ENCODE results near the gene TNNC1.

The TNNC1 gene

DNA sequence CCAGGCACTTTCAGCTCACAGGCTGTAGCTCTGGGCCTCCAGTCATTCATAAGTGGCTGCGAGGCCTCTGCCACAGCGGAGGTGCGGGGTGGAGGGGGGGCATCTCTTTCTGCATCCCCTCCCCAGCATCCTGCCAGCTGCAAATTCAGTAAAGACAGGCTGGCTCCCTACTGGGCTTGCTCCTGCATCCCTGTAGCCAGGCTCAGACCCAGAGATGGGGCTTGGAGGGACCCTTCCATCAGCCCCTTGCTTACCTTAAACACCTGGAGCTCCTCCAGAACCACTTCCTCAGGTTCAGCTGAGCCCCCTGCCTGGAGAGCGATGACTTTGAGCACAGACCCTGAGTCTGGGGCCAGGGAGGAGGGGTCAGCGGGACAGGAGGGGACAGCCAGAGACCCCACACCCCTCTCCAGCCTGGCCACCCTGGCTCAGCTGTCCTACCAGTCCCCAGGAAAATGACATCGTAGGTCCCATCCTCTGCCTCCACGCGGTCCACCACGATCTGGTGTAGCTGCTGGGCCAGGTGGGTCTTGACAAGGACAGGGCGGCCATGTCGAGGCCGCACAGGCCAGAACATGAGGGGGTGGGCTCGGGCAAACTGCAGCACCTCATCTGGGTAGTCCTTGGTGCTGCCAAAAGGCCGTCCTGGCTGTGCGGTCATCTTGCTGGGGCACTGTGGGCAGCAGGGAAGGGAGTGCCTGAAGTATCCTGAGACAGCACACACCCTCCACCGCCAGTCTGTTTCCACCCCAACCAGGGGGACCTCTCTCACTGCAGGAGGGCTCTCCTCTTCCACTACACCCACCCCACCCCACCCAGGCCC, 14.2 kb downstream of the TNNC1 start:
- no peak for DNase-seq (ENCODE audit: extremely low read depth, insufficient read length)
- H3K36me3 ChIP-seq (ENCODE audit: control insufficient read depth, insufficient read depth, low read length) = no peaks in the 10 kb centered on the region
- H3K4me3 ChIP-seq (replicated peaks; ENCODE audit: low read depth, low read length) = no peak overlapping the region
- H3K27me3 ChIP-seq (replicated peaks; ENCODE audit: control insufficient read depth, insufficient read depth, low read length) = no peaks in the 10 kb centered on the region
- TF ChIP-seq, protein P1, sequence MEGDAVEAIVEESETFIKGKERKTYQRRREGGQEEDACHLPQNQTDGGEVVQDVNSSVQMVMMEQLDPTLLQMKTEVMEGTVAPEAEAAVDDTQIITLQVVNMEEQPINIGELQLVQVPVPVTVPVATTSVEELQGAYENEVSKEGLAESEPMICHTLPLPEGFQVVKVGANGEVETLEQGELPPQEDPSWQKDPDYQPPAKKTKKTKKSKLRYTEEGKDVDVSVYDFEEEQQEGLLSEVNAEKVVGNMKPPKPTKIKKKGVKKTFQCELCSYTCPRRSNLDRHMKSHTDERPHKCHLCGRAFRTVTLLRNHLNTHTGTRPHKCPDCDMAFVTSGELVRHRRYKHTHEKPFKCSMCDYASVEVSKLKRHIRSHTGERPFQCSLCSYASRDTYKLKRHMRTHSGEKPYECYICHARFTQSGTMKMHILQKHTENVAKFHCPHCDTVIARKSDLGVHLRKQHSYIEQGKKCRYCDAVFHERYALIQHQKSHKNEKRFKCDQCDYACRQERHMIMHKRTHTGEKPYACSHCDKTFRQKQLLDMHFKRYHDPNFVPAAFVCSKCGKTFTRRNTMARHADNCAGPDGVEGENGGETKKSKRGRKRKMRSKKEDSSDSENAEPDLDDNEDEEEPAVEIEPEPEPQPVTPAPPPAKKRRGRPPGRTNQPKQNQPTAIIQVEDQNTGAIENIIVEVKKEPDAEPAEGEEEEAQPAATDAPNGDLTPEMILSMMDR (IDR thresholded peaks at IDR 0.05; ENCODE audit: insufficient read depth, low read length, poor library complexity, severe bottlenecking) = no peak

DNA sequence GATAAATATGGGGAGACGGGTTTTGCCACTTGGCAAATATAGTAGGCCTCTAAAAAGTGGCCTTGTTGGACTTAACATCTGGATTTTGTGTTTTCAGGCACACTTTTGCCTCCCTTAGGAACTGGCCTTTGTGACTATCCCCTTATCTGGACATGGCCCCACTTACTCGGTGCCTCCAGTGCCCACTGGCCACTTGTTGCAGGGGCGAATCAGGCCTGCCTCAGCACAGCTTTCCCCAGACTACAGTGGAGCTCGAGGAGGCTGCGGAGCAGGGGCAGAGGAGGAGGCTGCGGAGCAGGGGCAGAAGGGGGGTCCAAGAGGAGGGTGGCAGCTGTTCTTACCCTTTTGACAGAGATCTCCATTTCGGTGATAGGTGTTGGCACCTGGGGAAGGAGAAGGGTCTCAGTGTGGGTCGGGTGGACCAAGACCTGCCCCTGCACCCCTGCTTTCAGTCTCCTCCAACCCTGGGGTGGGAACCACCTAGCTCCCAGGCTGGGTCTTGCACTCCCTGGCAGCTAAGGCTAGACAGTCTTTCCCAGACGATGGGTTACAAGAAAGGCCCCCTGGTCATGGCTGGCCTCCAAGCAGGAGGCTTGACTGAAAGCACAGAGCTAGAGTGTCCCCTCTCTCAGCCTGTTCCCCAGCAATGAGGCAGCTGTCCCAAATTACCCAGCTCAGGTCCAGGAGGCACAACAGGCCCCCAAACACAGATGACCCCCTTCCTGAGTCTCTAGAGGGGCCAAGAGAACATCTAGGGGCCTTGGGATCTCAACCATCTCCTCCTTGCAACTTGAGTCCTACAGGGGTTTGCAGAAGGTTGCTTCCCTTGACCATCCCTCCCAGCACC, 15.0 kb downstream of the TNNC1 start:
- TF ChIP-seq, protein P1 (IDR thresholded peaks at IDR 0.05; ENCODE audit: insufficient read depth, low read length, poor library complexity, severe bottlenecking) = no peak
- DNase-seq (ENCODE audit: extremely low read depth, insufficient read length) = no peak
- no peak overlapping the region for H3K4me3 ChIP-seq (replicated peaks; ENCODE audit: low read depth, low read length)

DNA sequence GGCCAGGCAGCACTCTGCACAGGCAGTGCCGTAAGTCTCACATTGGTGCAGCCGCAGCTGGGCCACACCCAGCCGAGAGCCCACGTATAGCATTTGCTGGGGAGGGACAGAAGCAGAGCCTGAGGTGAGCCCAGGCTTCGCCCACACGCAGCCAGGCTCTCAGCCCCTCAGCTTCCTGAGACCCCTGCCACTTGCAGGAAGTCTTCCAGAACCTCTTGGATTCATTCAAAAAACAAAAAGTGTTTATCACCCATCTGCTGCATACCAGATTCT, 15.8 kb downstream of the TNNC1 start:
- no peaks in the 10 kb centered on the region for H3K27me3 ChIP-seq (replicated peaks; ENCODE audit: control insufficient read depth, insufficient read depth, low read length)
- no peaks in the 10 kb centered on the region for H3K36me3 ChIP-seq (ENCODE audit: control insufficient read depth, insufficient read depth, low read length)
- DNase-seq (ENCODE audit: extremely low read depth, insufficient read length) = no peak
- TF ChIP-seq, protein P1 (IDR thresholded peaks at IDR 0.05; ENCODE audit: insufficient read depth, low read length, poor library complexity, severe bottlenecking) = no peak
- no peak overlapping the region for H3K4me3 ChIP-seq (replicated peaks; ENCODE audit: low read depth, low read length)

More for the DNA sequence above, 15.0 kb downstream of the TNNC1 start:
- no peaks in the 10 kb centered on the region for H3K27me3 ChIP-seq (replicated peaks; ENCODE audit: control insufficient read depth, insufficient read depth, low read length)
- H3K36me3 ChIP-seq (ENCODE audit: control insufficient read depth, insufficient read depth, low read length) = no peaks in the 10 kb centered on the region

DNA sequence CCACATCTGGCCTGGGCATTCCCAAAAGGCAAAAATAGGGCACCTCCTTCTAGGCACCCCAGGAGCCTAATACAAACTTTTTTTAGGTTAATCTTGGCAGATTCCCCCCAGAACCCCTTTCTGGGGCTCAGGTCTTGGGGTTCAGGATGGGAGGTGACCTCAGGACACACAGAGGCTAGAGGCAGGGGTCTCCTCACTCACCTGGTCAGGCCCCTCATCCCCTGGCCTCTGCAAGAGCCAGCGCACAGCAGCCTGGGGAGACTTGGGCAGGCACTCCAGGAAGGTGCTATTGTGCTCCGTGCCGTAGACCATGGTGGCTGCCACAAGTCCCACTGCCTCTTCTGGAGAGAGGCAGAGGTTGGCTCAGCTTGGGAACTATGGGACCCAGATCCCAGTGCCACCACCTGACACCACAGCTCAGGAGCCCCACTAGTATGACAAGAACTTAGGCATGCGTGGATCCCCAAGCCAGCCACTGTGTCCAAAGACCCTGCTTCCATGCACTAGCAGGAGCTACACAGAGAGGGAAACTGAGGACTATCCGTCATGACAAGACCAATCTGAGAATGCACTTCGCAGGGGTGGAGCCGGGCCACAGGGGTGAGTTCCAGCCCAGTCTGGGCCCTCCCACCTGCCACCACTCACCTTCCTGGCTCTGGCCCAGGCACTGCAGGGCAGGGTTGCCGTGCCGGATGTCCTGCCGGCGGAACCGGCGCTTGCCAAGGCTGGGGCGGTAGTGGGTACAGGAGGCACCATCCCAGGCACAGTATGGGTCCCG, 16.3 kb downstream of the TNNC1 start:
- no peak for DNase-seq (ENCODE audit: extremely low read depth, insufficient read length)
- H3K27me3 ChIP-seq (replicated peaks; ENCODE audit: control insufficient read depth, insufficient read depth, low read length) = no peaks in the 10 kb centered on the region
- TF ChIP-seq, protein P1 (IDR thresholded peaks at IDR 0.05; ENCODE audit: insufficient read depth, low read length, poor library complexity, severe bottlenecking) = no peak
- no peaks in the 10 kb centered on the region for H3K36me3 ChIP-seq (ENCODE audit: control insufficient read depth, insufficient read depth, low read length)
- H3K4me3 ChIP-seq (replicated peaks; ENCODE audit: low read depth, low read length) = no peak overlapping the region

DNA sequence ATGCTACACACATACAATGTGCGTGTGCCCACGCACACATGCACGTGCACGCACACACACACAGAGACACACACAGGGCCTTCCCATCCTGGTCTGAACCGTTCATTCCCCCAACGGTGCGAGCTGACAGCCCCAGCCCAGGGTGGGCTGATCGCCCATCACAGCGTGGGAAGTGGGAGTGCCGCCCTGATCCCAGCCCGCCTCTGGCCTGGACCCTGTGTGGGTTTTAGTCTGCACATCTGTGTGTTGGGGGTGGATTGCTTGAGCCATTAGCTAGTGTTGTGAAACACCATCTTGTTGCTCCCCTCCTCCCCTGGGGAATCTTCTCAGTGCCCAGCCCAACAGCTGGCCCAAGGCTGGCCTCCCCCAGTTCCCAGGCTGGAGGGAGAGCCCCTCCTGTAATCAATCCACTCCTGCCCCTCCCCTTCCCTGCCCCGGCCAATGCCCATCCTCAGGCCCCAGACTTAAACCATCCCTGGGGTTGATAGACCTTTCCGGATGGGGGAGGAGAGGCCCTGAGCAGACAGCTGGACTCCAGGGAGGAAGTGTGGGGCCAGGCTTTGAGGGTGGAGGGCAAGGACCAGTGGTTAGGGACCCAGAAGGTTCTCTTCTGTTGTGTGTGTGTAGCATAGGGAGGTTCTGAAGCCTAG, 17.2 kb downstream of the TNNC1 start:
- TF ChIP-seq, protein P1 (IDR thresholded peaks at IDR 0.05; ENCODE audit: insufficient read depth, low read length, poor library complexity, severe bottlenecking) = no peak
- Histone ChIP-seq H3K27me3 (replicated peaks; ENCODE audit: control insufficient read depth, insufficient read depth, low read length) (no peaks in the 10 kb centered on the region), H3K36me3 (ENCODE audit: control insufficient read depth, insufficient read depth, low read length) (no peaks in the 10 kb centered on the region), H3K4me3 (replicated peaks; ENCODE audit: low read depth, low read length) (no peak overlapping the region)
- no peak for DNase-seq (ENCODE audit: extremely low read depth, insufficient read length)
